AG04450 (cell line): ENCODE measurements around the gene CPNE1. TPM values are rescaled to one million over a fixed set of nuclear protein-coding genes. Genes with fewer than 3 reads are reported as not detected.

Experiments
- CTCF ChIA-PET: fragments of 300-600, 350-600 bp; formaldehyde crosslinking; extraction: SDS; loops from one replicate; lab custom pipeline; 2022; ENCODE audit warnings: antibody characterized with exemption, inconsistent platforms; lab: Charles Lee
- POLR2A ChIA-PET: fragments of 350-600 bp; formaldehyde crosslinking; extraction: SDS; loops from one replicate; lab custom pipeline; 2021; ENCODE audit warnings: antibody characterized with exemption, inconsistent platforms; lab: Yijun Ruan, JAX
- DNase-seq: peaks from one replicate; pipeline ENCODE4 v3.0.0-alpha.2; 2011; ENCODE audit warnings: low read depth, low spot score
- H3K27ac ChIP-seq: one replicate; pipeline ENCODE4 v1.5.1; 2012; ENCODE audit warnings: low read depth, low read length, control low read depth
- H3K27me3 ChIP-seq: one replicate; pipeline ENCODE4 v1.6.0; 2012; ENCODE audit warnings: low read length; ENCODE audit not compliant: control insufficient read depth, insufficient read depth
- H3K4me3 ChIP-seq: 2 replicates; pipeline ENCODE4 v1.5.1; 2011; ENCODE audit warnings: mild to moderate bottlenecking, low read depth, low read length, control low read depth
- H3K9me3 ChIP-seq: 2 replicates; pipeline ENCODE4 v1.5.1; 2012; ENCODE audit warnings: low read length; ENCODE audit not compliant: control insufficient read depth, insufficient read depth
- CTCF ChIP-seq: IDR thresholded peaks from 2 replicates; pipeline ENCODE4 v1.5.1; 2011; ENCODE audit warnings: low read depth, low read length, control low read depth, inconsistent platforms
- polyA plus RNA-seq: library from polyadenylated mRNA; depleted of rRNA; stranded (reverse); fragments of >200 nt; gene quantifications from 2 replicates; pipeline ENCODE4 v1.2.3, GENCODE V29; 2011

The CPNE1 gene
- polyA plus RNA-seq, 1 experiment, result 95.1 TPM

- ChIA-PET POLR2A (no interaction called here), CTCF (interaction anchor here (0.8 kb wide), 1 partner anchor 18 kb away, joined by 3 read pairs; no protein-coding TSS in a partner anchor)
Observed at GRCh38 chr20:35638751-35639150, 25.9 kb downstream of the CPNE1 start.

GRCh38 chr20:35637276-35637675 lies 27.4 kb downstream of the CPNE1 start:
- TF ChIP-seq CTCF, result no peak
- H3K4me3 ChIP-seq, result no peak overlapping the region
- H3K27me3 ChIP-seq, result no peaks in the 10 kb centered on the region
- POLR2A ChIA-PET, result no interaction called here
- no peaks in the 10 kb centered on the region for H3K9me3 ChIP-seq
- no peak overlapping the region for H3K27ac ChIP-seq
- CTCF ChIA-PET, result interaction anchor here (0.8 to 1.0 kb wide), 2 partner anchors 18 to 317 kb away, joined by 4 to 5 read pairs; partner anchors contain the start of gene SCAND1
- no peak for DNase-seq

More at GRCh38 chr20:35638751-35639150, 25.9 kb downstream of the CPNE1 start:
- no peak for DNase-seq
- TF ChIP-seq CTCF, result no peak
- Histone ChIP-seq H3K27me3 (no peaks in the 10 kb centered on the region), H3K4me3 (no peak overlapping the region), H3K9me3 (no peaks in the 10 kb centered on the region), H3K27ac (no peak overlapping the region)

GRCh38 chr20:35636095-35636494 lies 28.6 kb downstream of the CPNE1 start:
- H3K27ac ChIP-seq, result no peak overlapping the region
- POLR2A ChIA-PET, result no interaction called here
- TF ChIP-seq CTCF, result no peak
- no peak overlapping the region for H3K4me3 ChIP-seq
- DNase-seq, result no peak
- H3K27me3 ChIP-seq, result no peaks in the 10 kb centered on the region
- CTCF ChIA-PET, result interaction anchor here (1.0 kb wide), 1 partner anchor 318 kb away, joined by 5 read pairs; the partner anchor contains the start of gene SCAND1
- H3K9me3 ChIP-seq, result no peaks in the 10 kb centered on the region

- H3K27ac ChIP-seq, result no peak overlapping the region
- no peaks in the 10 kb centered on the region for H3K27me3 ChIP-seq
- no peak for DNase-seq
- ChIA-PET POLR2A (no interaction called here), CTCF (no interaction called here)
- no peak overlapping the region for H3K4me3 ChIP-seq
- no peaks in the 10 kb centered on the region for H3K9me3 ChIP-seq
- no peak for TF ChIP-seq CTCF
Observed at GRCh38 chr20:35635652-35636051, 29.0 kb downstream of the CPNE1 start.

GRCh38 chr20:35632539-35633115 lies 32.1 kb downstream of the CPNE1 start:
- Histone ChIP-seq H3K4me3 (no peak overlapping the region), H3K27me3 (no peaks in the 10 kb centered on the region), H3K27ac (no peak overlapping the region), H3K9me3 (no peaks in the 10 kb centered on the region)
- POLR2A ChIA-PET, result no interaction called here
- no peak for TF ChIP-seq CTCF
- no peak for DNase-seq
- CTCF ChIA-PET, result interaction anchor here (3.9 kb wide), 1 partner anchor 13 kb away, joined by 12 read pairs; no protein-coding TSS in a partner anchor
